HG03135 (cell line): ENCODE results near the gene CD300LB.

Source experiments
- ATAC-seq: cut with Tn5 transposase; IDR thresholded peaks from one replicate; pipeline ENCODE4 v1.9.1; 2021; ENCODE audit warnings: mild to moderate bottlenecking, moderate library complexity; ENCODE audit not compliant: unreplicated experiment

CD300LB gene

DNA sequence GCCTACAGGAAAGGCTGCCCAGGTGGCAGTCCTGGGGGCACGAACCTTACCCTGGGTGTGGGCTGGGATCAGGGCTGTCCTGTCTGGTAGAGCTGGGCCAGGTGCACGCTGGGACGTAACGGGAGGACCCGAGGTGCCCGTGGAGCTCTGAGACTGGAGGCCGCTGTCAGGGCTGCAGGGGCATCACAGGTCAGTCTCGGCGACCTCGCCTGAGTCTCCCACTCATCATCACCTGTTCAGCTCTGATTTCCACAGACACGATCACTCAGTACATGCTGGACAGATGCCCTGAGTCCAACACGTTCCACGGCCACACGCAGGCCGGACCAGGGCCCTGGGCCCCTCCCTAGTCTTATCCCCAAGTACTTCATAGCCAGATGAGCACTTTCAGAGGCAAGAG lies 19.3 kb upstream of the CD300LB start:
- no peak for ATAC-seq

GRCh38 chr17:74549343-74549742 lies 18.1 kb upstream of the CD300LB start:
- no peak for ATAC-seq

- no peak for ATAC-seq
These were observed 16.5 kb upstream of the CD300LB start for GRCh38 chr17:74547736-74548135.

- no peak for ATAC-seq
These were observed 16.0 kb upstream of the CD300LB start for GRCh38 chr17:74547264-74547663.

DNA sequence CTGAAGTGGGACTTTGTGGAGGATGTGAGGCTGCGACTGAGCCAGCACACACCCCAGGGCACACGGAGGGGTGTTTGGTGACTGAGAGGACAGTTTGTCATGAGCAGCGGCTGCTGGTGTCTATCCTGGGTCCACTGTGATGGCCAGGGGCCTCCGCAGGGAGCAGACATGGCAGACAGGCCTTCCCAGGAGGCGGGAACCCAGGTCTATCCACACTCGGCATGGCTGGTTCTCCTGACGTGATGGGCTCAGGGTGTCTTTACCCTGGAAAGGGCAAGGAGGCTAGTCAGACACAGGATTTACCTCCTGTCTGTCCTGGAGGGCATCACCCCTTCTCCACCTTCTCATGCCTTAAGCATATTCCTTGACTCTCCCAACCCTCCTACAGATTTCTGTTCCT lies 15.3 kb upstream of the CD300LB start:
- ATAC-seq, result no peak

DNA sequence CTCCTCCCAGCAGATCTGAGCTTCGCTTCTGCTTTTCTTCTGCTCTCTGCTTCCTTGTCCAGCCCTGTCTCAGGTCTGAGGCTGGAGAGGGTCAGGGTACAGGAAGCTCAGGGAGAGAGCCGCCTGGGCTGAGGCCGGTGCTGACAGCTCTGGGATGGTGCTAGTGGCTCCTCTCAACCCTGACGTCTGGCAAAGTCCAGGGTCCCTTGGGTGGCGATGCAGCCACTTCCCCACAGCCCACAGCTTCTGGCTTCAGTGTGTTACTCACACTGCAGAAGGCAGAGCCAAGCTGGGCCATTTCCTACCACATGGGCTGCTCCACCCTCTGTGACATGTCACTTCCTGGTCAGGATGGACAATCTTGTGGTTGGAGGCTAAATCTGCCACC lies 14.6 kb upstream of the CD300LB start, which contains the start of gene CD300C:
Gene CD300C, minus strand, starts transcription at position 273 of the 388 bp plus-strand sequence. CDS start 333 bp downstream, outside the sequence.
- ATAC-seq, result no peak

DNA sequence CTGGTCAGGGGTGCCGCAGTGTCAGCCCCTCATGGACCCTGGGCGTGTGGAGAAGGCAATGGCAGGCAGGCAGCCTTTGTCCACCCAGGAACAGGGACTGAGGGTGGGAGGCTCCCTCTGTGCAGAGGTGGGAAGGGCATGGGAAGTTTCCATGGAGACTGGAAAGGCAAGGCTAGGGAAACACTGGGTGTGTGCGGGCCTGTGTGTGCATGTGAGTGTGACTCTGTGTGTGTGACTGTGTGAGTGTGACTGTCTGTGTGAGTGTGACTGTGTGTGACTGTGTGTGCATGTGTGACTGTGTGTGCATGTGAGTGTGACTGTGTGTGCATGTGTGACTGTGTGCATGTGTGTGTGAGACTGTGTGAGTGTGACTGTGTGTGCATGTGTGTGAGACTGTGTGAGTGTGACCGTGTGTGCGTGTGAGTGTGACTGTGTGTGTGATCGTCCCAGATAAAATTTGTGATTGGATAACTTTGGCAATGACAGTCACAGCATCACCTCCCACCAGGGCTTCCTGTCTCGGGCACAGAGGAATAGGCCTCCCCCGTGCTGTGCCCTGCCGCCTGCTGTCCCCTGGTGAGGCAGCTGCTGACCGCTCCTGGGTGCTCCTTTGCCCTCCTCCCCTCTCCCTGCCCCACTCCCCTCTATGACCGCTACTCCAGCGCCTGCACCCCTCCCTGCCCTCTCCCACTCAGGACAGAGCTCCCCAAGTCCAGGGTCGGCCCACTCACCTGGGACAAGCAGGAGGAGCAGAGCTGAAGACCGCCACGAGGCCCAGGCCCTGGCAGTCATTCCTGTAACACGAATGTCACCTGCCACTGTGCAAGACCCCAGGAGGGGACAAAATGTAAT lies 13.9 kb upstream of the CD300LB start:
- no peak for ATAC-seq

GRCh38 chr17:74543891-74544760 lies 12.9 kb upstream of the CD300LB start:
- no peak for ATAC-seq

DNA sequence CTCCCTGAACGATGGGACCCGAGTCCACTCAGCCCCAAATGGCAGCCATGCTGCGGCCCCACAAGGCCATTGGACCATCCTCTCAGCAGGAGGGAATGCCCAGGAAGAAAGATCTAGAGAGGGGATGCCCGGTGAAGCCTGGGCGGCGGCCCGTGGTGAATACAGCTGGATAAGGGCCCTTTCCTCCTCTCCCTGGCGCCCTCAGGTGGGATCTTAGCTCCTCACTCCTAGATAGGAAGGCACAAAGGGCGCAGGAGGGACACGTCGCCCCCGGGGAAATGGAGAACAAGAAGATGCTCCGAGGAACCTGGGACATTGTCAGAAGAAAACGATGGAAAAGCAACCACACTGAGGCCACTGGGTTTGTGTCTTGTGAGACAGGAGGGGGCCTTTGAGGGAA lies 12.1 kb upstream of the CD300LB start:
- no peak for ATAC-seq

- ATAC-seq, result no peak
These were observed 11.6 kb upstream of the CD300LB start for GRCh38 chr17:74542727-74543383.

DNA sequence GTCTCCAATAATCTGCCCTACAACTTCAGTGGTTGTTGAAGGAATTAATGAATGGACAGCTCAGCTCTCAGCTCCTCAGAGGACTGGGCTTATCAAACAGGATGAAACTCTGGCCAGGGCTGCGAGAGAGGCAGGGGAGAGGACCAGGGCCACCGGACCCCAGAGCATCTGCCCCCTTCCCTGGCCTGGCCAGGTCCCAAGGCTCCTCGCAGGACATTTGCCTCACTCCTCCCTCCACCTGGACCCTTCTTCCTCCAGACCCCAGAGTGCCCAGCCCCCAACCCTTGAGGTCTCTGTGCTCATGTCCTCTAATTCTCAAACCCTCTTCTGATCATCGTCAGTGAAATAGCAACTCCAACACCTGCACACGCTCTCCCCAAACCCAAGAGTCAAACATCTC lies 10.9 kb upstream of the CD300LB start:
- no peak for ATAC-seq

GRCh38 chr17:74541176-74542111 lies 10.2 kb upstream of the CD300LB start:
- ATAC-seq, result no peak

DNA sequence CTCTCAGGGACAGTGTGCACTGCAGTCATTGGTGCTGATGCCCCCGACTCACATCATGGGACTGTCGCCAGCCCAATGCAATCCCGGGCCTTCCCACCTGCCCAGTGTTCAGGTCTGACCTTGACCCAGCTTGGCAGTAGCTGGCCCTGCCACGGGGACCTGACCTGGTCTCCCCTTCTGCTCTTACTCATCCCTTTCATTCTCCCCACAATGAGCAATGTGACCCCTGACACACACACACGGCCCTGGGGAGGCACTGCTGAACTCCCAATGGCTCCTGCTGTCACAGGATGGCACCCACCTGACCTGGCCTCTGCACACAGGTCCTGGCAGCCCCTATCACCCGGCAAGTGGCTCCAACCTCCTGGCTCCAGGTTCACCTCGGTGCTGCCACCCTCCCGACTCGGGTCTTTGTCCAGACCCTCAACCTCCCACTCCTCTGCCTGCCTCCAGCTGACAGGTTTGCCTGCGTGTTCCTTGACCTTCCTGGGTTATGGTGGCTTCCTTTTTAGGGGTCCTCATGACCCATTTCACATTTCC lies 8.1 kb upstream of the CD300LB start:
- no peak for ATAC-seq

GRCh38 chr17:74536890-74537289 lies 5.6 kb upstream of the CD300LB start:
- ATAC-seq, result no peak

GRCh38 chr17:74532115-74532514 lies 840 bp upstream of the CD300LB start:
- no peak for ATAC-seq

DNA sequence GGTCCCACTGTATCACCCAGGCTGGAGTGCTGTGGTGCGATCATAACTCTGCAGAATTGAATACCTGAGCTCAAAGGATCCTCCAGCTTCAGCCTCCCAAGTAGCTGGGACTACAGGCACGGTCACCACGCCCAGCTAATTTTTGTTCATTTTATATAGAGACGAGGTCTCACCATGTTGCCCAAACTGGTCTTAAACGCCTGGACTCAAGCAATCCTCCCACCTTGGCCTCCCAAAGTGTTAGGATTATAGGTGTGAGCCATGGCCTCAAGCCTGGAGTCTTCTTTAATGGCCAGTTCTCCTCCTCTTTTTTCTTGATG lies 484 bp downstream of the CD300LB start:
- no peak for ATAC-seq

- ATAC-seq, result no peak
These were observed 2.0 kb downstream of the CD300LB start for GRCh38 chr17:74529243-74529642.

- peak; percentile 65 for ATAC-seq
These were observed 2.6 kb downstream of the CD300LB start for GRCh38 chr17:74528491-74529199.

DNA sequence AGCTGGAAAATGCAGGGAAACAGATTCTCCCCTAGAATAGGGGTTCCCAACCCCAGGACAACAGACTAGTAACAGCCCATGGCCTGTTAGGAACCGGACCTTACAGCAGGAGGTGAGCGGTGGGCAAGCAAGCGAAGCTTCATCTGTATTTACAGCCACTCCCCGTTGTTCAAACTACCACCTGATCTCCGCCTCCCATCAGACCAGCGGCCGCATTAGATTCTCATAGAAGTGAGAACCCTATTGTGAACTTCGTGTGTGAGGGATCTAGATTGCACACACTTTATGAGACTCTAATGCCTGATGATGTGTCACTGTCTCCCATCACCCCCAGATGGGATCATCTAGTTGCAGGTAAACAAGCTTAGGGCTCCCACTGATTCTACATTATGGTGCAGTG lies 3.5 kb downstream of the CD300LB start:
- ATAC-seq, result no peak

DNA sequence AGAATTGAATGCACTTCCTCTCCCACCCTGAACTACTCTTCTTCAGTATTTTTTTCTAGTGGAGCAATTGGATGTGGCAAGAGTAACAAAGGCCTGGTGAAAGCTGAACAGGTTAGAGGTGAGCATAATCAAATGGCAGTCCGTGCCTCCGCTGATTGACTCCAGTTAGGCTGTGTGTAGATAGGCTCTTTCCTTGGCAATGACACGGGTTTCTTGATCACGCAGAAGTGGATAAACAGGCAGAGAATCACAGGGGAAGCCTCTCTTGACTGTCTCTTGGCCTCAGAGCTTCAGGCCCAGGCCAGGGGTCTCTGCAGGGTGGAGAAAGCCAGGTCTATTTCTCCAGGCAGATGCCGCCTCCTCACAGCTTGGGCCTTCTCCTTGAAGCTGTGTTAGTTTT lies 4.2 kb downstream of the CD300LB start:
- ATAC-seq, result no peak
